GM12892 (cell line): ENCODE data around the gene ZKSCAN8.

Source experiments
- POLR2A ChIP-seq: IDR thresholded peaks from 2 replicates; pipeline ENCODE4 v1.6.1; 2011; ENCODE audit warnings: low read depth, low read length, control low read depth
- TAF1 ChIP-seq: IDR thresholded peaks from 2 replicates; pipeline ENCODE4 v1.6.1; 2011; ENCODE audit warnings: low read depth, mild to moderate bottlenecking, control low read depth, low read length, borderline replicate concordance

DNA sequence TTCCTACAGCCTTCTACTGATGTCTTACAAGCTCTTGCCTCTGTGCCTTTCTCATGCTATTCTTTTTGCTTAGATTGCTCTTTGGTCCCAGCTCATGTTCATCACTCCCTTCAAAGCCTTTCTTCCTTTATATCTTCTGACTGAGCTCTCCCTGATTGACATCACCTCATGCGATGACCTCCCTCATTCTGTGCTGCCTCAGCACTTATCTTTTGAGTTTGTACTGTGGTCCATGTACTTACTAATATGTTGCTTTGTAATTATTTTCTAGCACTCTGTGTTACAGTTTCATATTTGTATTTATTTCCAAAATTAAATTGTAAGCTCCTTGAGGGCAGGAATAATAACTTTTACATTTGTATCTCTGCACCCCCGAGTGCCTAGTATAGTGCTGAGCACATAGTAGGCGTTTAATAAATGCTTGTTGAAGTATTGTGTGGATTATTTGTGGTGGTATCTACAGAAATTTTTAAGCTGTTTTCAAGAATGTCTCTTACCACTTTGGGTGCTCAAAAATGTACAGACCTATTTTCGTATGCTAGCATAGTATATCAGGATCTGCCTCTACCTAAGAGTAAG is 17.4 kb downstream of the ZKSCAN8 start:
- TF ChIP-seq TAF1 (no peak), POLR2A (no peak)
